Panc1 (cell line): ENCODE data around the gene TMEM163. TPM values are rescaled to one million over a fixed set of nuclear protein-coding genes. Genes with fewer than 3 reads are reported as not detected.

Experiments used
- ATAC-seq: fragments of 200-7000 bp; cut with Tn5 transposase; 2 replicates; pipeline ENCODE4 v1.9.1; 2020; ENCODE audit warnings: mild to moderate bottlenecking, moderate library complexity
- BruUV-seq: library from RNA; stranded (reverse); fragments of 400-500 nt; replicated peaks from 2 replicates; lab custom pipeline; 2021; lab: Mats Ljungman, UMichigan
- CTCF ChIA-PET: fragments of 300-600 bp; sonication (Branson Sonifier 250); formaldehyde crosslinking; loops from one replicate; lab custom pipeline; 2022; ENCODE audit warnings: antibody characterized with exemption; lab: Charles Lee
- POLR2A ChIA-PET: fragments of 300-600 bp; sonication (Branson Sonifier 250); formaldehyde crosslinking; loops from one replicate; lab custom pipeline; 2022; ENCODE audit warnings: antibody characterized with exemption; lab: Charles Lee
- DNase-seq: peaks from one replicate; pipeline ENCODE4 v3.0.0-alpha.2; 2010; ENCODE audit warnings: low read depth, low spot score
- H3K27ac ChIP-seq: 2 replicates; pipeline ENCODE4 v1.5.1; 2011; ENCODE audit warnings: mild to moderate bottlenecking, low read length, inconsistent platforms
- H3K27me3 ChIP-seq: fragments of 200-500 bp; sonication (Bioruptor generic); 2 replicates; pipeline ENCODE4 v1.6.0; 2014; ENCODE audit warnings: low read length, inconsistent platforms; ENCODE audit not compliant: control insufficient read depth, insufficient read depth
- H3K36me3 ChIP-seq: fragments of 200-500 bp; sonication (Bioruptor generic); 2 replicates; pipeline ENCODE4 v1.5.1; 2014; ENCODE audit warnings: inconsistent platforms, mild to moderate bottlenecking, low read length, moderate library complexity; ENCODE audit not compliant: control insufficient read depth, insufficient read depth
- H3K4me1 ChIP-seq: 2 replicates; pipeline ENCODE4 v1.5.1; 2011; ENCODE audit warnings: inconsistent platforms, mild to moderate bottlenecking, low read length, moderate library complexity; ENCODE audit not compliant: control insufficient read depth, insufficient read depth
- H3K4me3 ChIP-seq, 2 experiments: 2 replicates each; pipeline ENCODE4 v1.5.1; 2011 to 2012; ENCODE audit warnings: low read depth in 2 of 2, low read length in 2 of 2, mild to moderate bottlenecking in 2 of 2, inconsistent platforms in 1 of 2, moderate library complexity in 1 of 2
- H3K9me3 ChIP-seq: fragments of 200-500 bp; sonication (Bioruptor generic); 2 replicates; pipeline ENCODE4 v1.5.1; 2014; ENCODE audit warnings: low read depth, mild to moderate bottlenecking, inconsistent platforms, low read length, moderate library complexity; ENCODE audit not compliant: control insufficient read depth, insufficient read depth
- CTCF ChIP-seq: fragments of 450-650 bp; IDR thresholded peaks from 2 replicates; pipeline ENCODE4 v1.5.1; 2017; ENCODE audit warnings: mild to moderate bottlenecking
- POLR2AphosphoS5 ChIP-seq: IDR thresholded peaks from 2 replicates; pipeline ENCODE4 v1.6.1; 2012; ENCODE audit warnings: mild to moderate bottlenecking, low read depth, low read length, moderate library complexity
- REST ChIP-seq, 2 experiments: IDR thresholded peaks; 2 replicates each; pipeline ENCODE4 v1.6.1; 2011 to 2012; ENCODE audit warnings: low read depth in 2 of 2, control low read depth in 1 of 2, low read length in 1 of 2, mild to moderate bottlenecking in 1 of 2, moderate library complexity in 1 of 2; ENCODE audit not compliant: insufficient read depth in 1 of 2
- SIN3A ChIP-seq: IDR thresholded peaks from 2 replicates; pipeline ENCODE4 v1.6.1; 2012; ENCODE audit warnings: low read depth, mild to moderate bottlenecking, low read length, moderate library complexity, borderline replicate concordance; ENCODE audit not compliant: insufficient read depth
- TCF7L2 ChIP-seq: IDR thresholded peaks from 2 replicates; pipeline ENCODE4 v1.6.1; 2011; ENCODE audit warnings: mild to moderate bottlenecking, low read depth, low read length, inconsistent platforms
- in situ Hi-C: cut with HindIII; loops from 2 replicates; pipeline ENCODE4 v1.10.0; 2016; ENCODE audit warnings: low sequenced_read_pairs, low pct_unique_long_range_greater_than_20kb
- intact Hi-C: fragments of 100-400 bp; cut with micrococcal nuclease; formaldehyde crosslinking; loops from one replicate; pipeline ENCODE4 v1.10.0; 2022; ENCODE audit not compliant: unreplicated experiment
- total RNA-seq: library from RNA; stranded (reverse); gene quantifications from one replicate; pipeline ENCODE4 v1.2.1, GENCODE V29; 2021; ENCODE audit not compliant: unreplicated experiment

The TMEM163 gene
- total RNA-seq, 1 experiment from 2014 or later = not detected

- H3K9me3 ChIP-seq = no peaks in the 10 kb centered on the region
- ChIA-PET POLR2A (no interaction called here), CTCF (interaction anchor here (1.2 to 1.7 kb wide), 2 partner anchors 21 to 332 kb away, joined by 3 to 10 read pairs; no protein-coding TSS in a partner anchor)
- in situ Hi-C loops = no loop called here
- H3K4me3 ChIP-seq = no peak overlapping the region
- BruUV-seq = no TSS peak
- no peaks in the 10 kb centered on the region for H3K4me1 ChIP-seq
- no peaks in the 10 kb centered on the region for H3K36me3 ChIP-seq
- DNase-seq (no peak), ATAC-seq (no peak)
- TF ChIP-seq SIN3A (no peak), REST (IDR thresholded peaks at IDR 0.05; ENCODE audit: insufficient read depth in 1 of 2, low read depth in 2 of 2, low read length in 1 of 2) (no peak), CTCF (no peak), TCF7L2 (no peak), POLR2AphosphoS5 (no peak)
- no peak overlapping the region for H3K27ac ChIP-seq
- no peaks in the 10 kb centered on the region for H3K27me3 ChIP-seq
- intact Hi-C loops = loop anchor here (1.0 kb wide), 1 partner anchor 332 kb away; no protein-coding TSS in a partner anchor
Observed at GRCh38 chr2:134449751-134450513, 268.9 kb downstream of the TMEM163 start.

DNA sequence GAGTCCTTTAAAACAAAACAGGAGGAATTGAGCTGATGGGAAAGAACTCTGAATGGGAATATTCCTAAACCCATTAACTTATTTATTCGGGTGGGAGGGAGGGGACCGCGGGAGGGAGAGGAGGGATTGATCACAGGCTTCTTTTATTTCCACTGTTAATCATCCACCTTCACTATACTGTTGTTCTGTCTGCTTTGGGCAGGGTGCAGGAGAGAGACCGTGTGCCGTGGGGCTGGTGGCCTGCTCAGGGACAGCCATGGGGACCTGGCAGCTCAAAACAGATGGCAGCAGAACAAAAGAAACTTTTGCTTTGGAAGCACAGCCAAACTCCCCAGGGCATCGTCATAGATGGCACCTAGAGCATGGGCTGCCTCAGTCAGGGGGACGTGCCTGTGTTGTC lies 269.6 kb downstream of the TMEM163 start:
- in situ Hi-C loops = no loop called here
- no peak for ATAC-seq
- POLR2A ChIA-PET = no interaction called here

More for the DNA sequence above, 269.6 kb downstream of the TMEM163 start:
- no peak overlapping the region for H3K4me3 ChIP-seq
- H3K4me1 ChIP-seq = no peaks in the 10 kb centered on the region
- intact Hi-C loops = no loop called here
- BruUV-seq = no TSS peak
- no peak for DNase-seq
- H3K27me3 ChIP-seq = no peaks in the 10 kb centered on the region
- H3K9me3 ChIP-seq = no peaks in the 10 kb centered on the region
- H3K27ac ChIP-seq = no peak overlapping the region
- H3K36me3 ChIP-seq = no peaks in the 10 kb centered on the region
- TF ChIP-seq TCF7L2 = no peak
- no peak for TF ChIP-seq SIN3A
- no peak for TF ChIP-seq POLR2AphosphoS5
- TF ChIP-seq CTCF = no peak
- no peak for TF ChIP-seq REST (IDR thresholded peaks at IDR 0.05; ENCODE audit: insufficient read depth in 1 of 2, low read depth in 2 of 2, low read length in 1 of 2)
- CTCF ChIA-PET = interaction anchor here (0.6 kb wide), 1 partner anchor 80 kb away, joined by 3 read pairs; no protein-coding TSS in a partner anchor
